Measurements from ENCODE around the gene ATP8A1.
"Not testable (repeated sequence)": the region's sequence is repeated elsewhere in the genome, so short reads cannot be mapped to it uniquely, and the experiment has no call there.

ATP8A1 gene

DNA sequence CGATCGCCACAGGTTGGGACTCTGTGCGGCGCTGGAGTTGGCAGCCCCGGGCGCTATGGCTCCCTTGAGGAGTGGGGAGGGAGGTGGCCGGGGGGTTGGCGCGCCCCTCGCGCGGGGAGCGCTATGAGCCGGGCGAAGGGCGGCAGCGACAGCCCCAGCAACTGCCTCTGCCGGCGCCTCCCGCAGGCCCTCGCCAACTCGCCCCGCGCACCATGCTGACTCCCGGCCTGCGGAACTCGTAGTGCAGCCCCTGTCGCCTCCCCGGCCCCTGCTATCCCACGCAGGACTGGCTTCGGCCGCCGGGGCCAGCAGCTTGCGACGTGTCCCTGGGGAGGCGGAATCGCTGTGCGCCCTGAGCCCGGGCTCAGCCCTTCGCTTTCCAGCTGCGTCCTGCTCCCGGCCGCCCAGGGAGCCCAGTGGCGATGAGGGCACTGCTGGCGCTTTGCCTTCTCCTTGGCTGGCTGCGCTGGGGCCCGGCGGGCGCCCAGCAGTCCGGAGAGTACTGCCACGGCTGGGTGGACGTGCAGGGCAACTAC, 259.2 kb downstream of the ATP8A1 start:
- DNase-seq: no peak

DNA sequence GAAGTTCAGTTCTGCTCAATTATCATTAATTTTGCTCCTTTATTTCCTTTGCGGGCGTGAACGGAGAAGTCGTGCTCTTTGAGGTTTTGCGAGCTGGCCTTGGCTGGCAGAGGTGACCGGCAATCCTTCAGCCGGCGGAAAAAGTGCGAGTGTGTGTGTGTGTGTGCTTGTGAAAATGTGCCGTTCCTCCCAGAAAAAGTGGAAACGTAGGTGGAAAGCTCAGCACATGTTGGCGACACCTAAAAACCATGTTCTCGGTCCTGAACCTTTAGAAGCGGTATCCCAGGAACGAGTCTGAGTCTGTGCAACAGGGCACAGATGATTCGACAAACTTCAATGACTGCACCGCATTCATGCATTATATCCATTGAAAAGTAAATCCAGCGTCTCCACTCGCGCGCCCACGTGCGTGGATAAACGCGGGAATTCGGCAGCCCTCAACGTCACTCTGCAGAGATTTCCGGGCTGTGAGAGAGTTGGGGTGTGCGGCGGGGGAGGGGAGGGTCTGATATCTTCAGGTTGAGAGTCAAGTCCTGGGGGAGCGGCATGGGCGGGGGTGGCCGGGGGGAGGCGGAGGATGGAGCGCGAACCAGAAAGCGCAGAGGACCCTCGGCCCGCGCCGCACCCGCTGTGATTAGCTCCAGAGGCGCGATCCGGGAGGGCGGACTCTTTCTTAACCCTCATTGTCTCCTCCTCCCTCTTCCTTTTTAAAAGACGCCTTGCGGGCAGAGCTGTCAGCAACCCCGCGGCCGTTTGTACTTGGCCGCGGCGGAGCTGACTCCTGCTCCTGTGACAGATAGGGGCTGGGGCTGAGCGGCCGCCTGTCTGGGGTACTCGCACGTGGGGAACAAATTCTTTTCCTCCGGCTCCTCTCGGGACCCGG, 259.9 kb downstream of the ATP8A1 start, which contains the start of gene SHISA3:
SHISA3 (plus strand) TSS at position 737 of the 883 bp plus-strand sequence. CDS start 569 bp downstream, outside the sequence.
- no peak for DNase-seq

DNA sequence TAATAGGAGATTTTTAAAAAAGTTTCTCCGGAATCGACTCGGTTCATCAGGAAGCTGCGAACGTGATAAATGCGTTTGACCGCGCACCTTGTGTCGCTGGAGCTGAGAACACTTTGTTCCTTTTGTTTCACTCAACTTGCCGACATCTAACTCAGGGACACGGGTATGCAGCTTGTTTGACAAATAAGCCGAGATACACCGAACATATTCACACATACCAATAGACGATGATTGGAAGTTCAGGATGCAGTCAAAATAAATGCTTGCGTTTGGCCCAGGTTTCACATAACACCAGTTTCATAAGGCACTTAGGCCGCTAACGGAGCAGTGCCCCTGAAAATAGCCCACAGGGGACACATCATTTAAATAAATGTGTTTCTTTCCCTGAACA, 260.5 kb downstream of the ATP8A1 start:
- DNase-seq: no peak

DNA sequence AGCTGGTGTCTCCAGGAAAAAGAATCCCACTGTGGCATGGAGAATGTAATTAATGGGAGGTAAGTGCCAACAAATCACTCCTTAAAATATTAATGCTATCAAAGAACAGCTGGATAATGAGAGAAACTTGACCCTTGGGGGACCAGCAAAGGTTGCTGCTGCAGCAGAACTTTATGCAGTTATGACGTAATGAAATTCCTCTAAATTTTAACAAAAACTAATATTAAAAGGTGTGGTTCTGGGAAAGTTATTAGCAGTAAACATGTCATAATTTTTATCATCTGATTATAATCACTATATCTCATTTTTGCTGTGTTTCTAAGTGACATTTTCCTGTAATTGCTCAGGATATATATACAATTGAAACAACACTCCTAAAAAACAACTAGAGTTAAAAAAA, 261.3 kb downstream of the ATP8A1 start:
- no peak for DNase-seq

DNA sequence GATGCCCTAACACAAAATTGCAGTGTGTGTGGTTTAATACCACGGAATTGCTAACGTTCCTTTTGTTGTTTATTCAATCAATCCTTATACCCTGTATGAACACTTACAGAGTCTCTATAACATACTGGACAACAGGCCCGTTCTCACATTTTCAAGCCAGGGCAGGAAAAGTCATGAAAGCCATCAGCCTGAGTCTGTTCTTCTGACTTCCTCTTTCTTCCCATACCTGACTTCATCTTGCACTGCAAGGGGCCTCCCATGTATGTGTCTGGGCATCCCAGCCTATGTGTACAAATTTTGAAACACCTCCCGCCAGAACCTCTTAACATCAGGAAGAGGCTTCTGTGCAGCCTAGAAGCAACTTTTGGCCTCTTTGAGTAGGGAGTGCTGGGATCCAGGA, 264.5 kb downstream of the ATP8A1 start:
- no peak for DNase-seq

DNA sequence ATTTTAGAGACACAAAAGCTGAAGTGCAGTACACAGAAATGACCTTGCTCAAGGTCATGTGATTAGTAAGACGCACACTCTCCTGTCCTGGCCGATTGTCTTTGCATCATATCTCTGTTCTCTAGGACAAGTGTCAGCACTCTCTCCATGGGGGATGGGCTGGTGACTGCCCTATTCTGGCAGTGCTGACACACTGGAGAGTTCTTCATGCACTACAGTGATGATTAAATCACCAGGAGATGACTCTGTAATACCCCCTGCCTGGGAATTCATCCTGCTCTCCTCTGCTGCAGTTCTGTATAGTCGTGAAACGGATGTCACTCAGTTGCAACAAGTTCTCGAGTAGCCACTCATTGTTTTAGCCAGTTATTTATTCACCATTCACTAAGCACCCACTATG, 264.9 kb downstream of the ATP8A1 start:
- no peak for DNase-seq

DNA sequence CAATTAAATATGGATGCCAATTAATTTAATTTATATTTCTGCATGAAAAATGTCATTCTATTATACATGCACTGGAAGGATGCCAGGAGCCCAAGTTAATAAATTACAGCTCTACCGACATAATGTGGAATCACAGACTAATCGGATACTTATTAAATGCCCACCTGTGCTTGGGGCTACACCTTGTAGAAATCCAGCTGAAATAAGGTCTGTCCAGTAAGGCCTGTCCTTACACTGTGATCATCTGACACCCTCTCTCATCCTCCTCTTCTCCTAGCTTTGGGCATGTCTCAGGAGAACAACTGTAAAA, 265.6 kb downstream of the ATP8A1 start:
- DNase-seq: no peak

DNA sequence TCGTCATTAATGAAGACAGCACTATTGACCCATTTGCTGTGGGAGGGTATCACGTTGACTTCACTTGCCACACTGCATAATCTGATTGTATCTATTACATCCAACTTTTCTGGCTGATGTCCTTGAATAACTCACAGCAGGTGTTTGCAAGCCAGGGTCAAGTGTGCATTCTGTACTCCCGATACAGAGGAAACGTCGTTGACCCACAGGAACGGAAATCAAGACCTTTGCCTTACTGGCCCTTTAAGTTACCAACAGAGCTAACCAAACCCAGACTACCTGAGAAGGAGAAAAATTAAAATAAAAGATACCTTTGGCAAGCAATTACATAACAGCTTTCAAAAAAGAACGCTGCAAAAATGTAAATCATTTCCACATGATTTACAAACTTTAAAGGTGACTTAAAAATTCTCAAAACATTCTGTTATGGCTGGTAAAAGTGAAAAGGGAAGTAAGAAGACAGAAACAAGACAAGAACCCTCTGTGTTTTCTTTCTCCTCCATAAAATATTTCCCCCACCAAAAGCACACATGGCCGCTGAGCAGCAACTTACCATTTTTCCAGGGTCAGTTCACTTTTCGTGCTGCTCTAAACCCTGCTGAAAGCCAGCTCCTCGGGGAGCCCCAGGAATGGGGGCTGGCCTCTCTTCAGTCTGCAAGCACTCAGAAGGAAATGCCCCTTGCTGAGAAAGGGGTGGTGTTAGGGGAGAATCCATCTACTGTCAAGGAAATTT, 266.1 kb downstream of the ATP8A1 start:
- DNase-seq: no peak

DNA sequence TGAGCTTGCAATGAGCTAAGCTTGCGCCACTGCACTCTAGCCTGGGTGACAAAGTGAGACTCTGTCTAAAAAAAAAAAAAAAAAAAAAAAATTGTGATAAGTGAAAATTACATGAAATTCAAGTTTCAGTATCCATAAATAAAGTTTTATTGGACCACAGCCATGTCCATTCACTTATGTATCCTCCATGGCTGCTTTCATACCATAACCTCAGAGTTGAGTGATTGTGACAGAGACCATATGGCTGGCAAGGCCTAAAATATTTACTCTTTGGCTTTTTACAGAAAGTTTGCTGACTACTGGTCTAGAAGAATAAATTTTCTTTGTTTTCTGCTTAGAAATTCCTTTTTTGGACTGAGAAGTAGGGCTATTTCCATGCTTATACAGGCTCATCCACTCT, 271.4 kb downstream of the ATP8A1 start:
- DNase-seq: no peak

DNA sequence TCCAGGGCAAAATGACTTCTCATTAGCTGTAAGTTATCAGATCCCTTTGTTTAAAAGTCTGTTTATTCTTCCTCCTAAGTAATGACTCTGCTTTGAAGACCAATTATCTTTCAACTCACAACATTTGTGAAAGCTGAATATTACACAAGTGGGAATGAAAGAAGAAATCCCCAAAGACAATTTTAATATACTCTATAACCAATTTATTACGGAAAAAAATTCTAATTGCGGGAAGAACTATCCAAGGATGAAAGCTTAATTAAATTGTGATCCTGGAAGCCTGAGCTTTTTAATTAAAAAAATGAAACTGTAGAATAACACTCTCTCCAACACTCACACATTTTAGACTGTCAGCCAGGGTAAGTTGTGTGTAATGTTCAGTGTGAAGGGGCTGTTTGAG, 275.2 kb downstream of the ATP8A1 start:
- no peak for DNase-seq

DNA sequence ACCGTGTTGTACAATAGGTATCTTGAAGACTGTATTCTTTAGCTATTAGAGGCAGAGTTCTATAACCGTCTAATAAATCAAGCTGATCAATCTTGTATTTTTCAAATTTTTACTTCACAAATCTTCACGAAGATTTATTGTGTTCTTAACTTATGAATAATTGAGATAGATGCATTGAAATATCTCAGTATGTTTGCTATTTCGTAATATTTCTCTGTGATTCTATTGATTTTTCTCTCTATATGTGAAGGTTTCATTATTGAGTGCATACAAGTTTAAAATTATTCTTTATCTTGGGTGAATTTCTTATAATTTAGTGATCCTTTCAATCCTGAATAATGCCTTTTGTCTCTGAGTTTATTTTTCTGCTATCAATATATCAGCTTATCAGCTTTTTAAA, 279.4 kb downstream of the ATP8A1 start:
- no peak for DNase-seq

DNA sequence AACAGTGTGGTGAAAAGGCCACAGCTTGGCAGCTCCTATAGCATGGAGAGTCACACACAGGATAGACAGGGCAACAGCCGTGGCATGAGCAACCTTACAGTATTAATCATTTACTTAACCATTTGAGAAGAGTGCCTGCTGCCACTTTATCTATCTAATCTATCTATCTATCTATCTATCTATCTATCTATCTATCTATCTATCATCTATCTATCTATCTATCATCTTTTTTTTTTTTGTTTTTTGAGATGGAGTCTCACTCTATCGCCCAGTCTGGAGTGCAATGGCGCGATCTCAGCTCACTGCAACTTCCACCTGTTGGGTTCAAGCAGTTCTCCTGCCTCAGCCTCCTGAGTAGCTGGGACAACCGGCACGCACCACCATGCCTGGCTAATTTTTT, 284.6 kb downstream of the ATP8A1 start:
- DNase-seq: not testable (repeated sequence)

DNA sequence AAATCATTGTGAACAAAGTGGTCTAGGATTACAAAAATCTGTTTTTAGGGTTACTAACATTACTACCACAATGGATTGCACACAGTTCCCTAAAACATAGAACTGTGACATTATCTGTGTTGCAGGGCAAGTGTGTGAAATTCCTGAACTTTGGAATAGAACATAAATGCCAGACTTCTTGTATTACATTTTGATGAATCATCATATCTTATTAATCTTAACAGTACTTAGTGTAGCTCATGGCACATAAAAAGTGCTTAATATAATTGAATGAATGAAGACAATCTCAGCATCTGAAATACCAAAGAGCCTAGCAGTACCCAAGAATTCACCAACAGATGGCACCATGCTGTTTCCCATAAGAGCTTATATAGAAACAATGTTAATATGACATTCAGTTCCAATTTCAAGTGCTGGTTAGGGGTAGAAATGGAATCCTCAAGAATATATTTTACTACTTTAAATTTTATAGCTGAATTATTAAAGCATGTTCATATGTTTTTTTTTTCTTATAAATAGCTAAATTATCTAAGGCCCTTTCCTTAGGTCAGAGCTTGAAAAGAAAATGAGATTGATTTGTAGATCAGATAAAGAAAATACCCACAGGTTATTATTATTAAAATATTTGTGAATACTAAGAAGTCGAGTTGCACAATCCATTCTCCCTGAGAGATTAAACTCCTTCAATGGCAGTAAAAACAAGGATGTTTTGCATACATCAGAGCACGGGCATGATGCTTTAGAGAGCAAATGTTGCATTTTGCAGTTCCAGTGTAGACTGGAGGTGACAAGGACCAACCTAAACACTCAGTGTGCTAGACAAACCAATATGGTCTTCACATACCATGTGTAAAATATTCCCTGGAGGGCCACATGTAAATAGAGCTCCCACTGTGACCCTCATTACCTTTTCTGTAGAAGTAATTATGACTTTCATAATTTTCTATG, 285.3 kb downstream of the ATP8A1 start:
- no peak for DNase-seq

DNA sequence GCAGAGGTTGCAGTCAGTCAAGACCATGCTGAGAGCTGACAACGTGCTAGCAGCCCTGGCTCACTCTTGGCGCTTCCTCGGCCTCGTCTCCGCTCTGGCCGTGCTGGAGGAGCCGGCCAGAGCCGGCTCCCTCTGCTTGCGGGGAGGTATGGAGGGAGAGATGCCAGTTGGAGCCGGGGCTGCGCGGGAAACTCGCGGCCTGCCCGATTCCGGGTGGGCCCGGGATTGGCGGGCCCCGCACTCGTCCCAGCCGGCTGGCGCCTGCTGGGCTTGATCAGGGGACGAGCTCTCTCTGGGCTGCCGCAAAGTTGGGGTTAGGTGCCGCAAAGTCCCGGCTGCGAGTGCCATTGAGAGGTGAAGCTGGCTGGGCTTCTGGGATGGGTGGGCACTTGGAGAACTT, 287.4 kb downstream of the ATP8A1 start:
- DNase-seq: no peak

DNA sequence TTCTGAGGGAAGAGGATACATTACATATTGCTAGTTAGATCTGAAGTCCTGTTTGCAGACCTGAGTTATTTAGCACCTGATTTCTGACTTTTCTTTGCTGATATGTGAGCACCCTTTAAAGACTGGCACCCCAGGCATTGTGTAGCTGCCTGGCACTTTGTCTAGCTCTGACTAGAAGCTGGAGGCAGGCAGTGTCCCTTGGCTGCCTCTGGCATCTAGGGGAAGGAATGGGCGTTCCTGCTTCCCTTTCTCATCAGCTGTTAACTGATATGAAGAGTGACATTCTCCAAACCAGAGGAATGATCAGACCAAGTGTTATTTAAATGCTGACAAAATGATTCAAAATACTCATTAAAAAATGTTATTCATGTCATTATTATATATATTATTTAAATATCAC, 289.9 kb downstream of the ATP8A1 start:
- no peak for DNase-seq

DNA sequence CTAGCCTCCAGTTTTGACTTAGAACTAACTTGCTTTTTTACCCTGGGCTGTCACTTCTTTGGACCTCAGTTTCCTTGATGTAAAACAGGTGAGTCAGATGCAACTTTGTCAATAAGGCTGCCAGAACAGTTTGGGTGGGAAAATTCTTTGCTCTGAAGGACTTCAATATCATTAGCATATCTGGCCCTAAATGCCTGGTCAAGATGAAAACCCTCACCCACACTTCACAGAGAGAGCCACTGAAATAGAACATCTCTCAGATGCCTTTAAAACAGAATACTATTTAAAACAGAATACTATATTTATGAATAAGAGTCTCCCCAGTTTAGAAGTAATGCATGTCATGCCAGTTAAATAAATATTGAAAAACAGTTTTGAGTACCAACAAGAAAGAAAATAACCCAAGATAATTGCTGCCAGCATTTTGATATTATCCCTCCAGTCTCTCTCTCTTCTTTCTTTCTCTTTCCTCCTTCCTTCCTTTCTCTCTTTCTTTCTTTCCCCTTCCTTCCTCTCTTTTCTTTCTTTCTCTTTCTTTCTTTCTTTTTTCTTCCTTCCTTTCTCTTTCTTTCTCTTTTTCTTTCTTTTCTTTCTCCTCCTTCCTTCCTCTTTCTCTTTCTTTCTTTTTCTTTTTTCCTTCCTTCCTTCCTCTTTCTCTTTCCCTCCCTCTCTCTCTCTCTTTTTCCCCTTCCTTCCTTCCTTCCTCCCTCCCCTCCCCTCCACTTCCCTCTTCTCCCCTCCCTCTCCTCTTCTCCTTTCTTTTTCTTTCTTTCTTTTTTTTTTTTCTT, 292.4 kb downstream of the ATP8A1 start:
- no peak for DNase-seq

DNA sequence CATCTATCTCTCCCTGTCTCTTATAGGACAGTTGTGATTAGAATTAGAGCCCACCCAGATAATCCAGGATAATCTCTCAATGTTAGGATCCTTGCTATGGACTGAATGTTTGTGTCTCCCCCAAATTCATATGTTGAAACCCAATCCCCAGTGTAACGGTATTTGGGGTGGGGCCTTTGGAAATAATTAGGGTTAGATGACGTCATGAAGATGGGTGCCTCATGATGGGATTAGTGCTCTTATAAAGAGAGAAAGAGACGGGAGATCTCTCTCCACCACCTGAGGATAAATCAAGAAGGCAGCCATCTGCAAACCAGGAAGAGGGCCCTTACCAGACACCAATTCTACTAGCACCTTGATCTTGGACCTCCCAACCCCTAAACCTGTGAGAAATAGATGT, 293.3 kb downstream of the ATP8A1 start:
- no peak for DNase-seq

DNA sequence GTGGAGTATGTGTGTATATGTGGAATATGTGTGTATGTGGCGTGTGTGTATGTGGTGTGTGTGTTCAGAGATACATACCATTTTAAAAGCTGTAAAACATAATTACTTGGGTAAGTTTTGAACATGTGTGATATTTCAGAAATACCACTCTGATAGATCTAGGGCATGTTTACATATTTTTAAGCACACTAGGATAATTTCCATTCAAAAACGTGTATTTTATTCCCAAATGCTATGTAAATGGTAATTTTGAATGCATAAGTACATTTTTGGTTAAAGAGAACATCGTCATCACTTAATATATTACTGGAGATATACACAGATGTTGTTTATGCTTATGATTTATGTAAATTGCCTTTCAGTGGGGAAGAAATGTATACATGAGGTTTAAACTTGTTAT, 294.3 kb downstream of the ATP8A1 start:
- no peak for DNase-seq

DNA sequence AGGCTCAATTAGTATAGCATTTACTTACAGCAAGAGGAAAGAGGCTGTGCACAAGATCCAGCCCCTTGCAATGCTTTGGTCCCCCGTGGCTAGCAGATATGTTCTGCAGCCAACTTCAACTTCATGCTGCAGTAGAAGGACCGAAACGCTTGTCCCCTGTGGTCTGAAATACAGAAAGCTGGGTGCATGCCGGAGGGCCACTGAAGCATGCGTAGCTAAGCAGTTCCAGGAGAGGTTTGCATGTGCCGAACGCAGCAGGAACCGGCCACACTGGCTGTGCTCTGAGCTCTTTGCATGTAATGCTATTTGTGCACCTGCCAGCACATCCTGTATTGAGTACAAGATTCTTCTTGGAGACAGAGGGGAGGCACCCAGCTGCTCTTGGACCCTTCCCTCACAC, 295.4 kb downstream of the ATP8A1 start:
- DNase-seq: no peak

DNA sequence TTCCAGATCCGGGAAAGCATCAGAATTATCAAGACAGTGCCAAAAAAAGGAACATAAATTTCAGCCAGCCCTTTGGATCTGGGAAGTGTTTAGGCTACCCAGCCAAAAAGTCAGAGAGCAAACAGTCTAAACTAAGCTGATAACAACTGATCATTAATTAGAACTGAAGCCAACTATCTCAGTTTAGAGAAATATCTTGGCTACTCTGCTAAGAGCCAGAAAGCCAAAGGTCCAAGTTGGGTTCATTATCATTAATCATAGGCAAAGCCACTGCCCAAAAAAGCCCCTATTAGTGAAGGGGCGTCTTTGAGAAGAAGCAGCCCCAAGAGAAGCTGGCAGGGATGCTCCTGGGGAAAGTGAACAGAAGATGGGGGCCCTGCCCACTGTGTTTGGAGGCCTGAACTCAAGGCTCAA, 296.6 kb downstream of the ATP8A1 start:
- no peak for DNase-seq

DNA sequence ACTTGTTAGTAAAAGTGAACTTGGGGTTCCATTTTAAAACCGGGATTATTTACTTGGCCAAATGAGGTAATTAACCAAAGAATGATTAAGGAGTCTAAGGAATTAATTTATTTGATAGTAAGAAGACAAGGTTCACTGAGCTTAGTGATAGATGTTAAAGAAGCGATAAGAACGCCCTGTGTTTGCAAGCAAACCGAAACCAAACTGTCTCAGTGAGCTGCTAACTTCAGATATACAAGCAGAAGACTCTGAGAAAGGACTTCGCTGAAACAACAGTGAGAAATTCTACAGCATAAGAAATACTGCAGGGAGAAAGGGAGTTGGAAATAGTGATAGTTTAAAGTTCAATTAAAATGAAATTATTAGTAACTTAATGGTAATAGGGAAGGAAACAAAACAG, 297.2 kb downstream of the ATP8A1 start:
- DNase-seq: no peak
